ENCODE data around the gene SAMD3.
"Not testable (repeated sequence)": the region's sequence is repeated elsewhere in the genome, so short reads cannot be mapped to it uniquely, and the experiment has no call there.

Gene SAMD3

GRCh38 chr6:130170160-130170559 is 52.6 kb downstream of the SAMD3 start:
- DNase-seq: not testable (repeated sequence)

- no peak for DNase-seq
Observed at GRCh38 chr6:130167655-130168054, 55.1 kb downstream of the SAMD3 start.

GRCh38 chr6:130164251-130164650 is 58.5 kb downstream of the SAMD3 start:
- DNase-seq: no peak

GRCh38 chr6:130163266-130163665 is 59.5 kb downstream of the SAMD3 start:
- DNase-seq: no peak

- no peak for DNase-seq
Observed at GRCh38 chr6:130162421-130162820, 60.3 kb downstream of the SAMD3 start.

- no peak for DNase-seq
Observed at GRCh38 chr6:130161683-130162404, 60.9 kb downstream of the SAMD3 start.

GRCh38 chr6:130159956-130160355 is 62.8 kb downstream of the SAMD3 start:
- DNase-seq: no peak

- DNase-seq: no peak
Observed at GRCh38 chr6:130158548-130158947, 64.2 kb downstream of the SAMD3 start.

GRCh38 chr6:130158056-130158455 is 64.7 kb downstream of the SAMD3 start:
- no peak for DNase-seq

- DNase-seq: no peak
Observed at GRCh38 chr6:130156908-130157307, 65.8 kb downstream of the SAMD3 start.

GRCh38 chr6:130152908-130153510 is 69.7 kb downstream of the SAMD3 start:
- no peak for DNase-seq

- DNase-seq: no peak
Observed at GRCh38 chr6:130150906-130151305, 71.8 kb downstream of the SAMD3 start.

GRCh38 chr6:130149016-130149415 is 73.7 kb downstream of the SAMD3 start:
- not testable (repeated sequence) for DNase-seq

- no peak for DNase-seq
Observed at GRCh38 chr6:130148181-130148580, 74.6 kb downstream of the SAMD3 start.

- DNase-seq: no peak
Observed at GRCh38 chr6:130147111-130147510, 75.6 kb downstream of the SAMD3 start.

GRCh38 chr6:130143709-130144108 is 79.0 kb downstream of the SAMD3 start:
- DNase-seq: no peak

GRCh38 chr6:130140084-130140483 is 82.7 kb downstream of the SAMD3 start:
- no peak for DNase-seq

GRCh38 chr6:130138909-130139242 is 83.9 kb downstream of the SAMD3 start:
- no peak for DNase-seq

GRCh38 chr6:130138116-130138908 is 84.4 kb downstream of the SAMD3 start:
- DNase-seq: no peak

- no peak for DNase-seq
Observed at GRCh38 chr6:130136798-130137197, 86.0 kb downstream of the SAMD3 start.

- no peak for DNase-seq
Observed at GRCh38 chr6:130134582-130134981, 88.2 kb downstream of the SAMD3 start.

- no peak for DNase-seq
Observed at GRCh38 chr6:130132286-130132701, 90.5 kb downstream of the SAMD3 start.

- DNase-seq: no peak
Observed at GRCh38 chr6:130129762-130130246, 92.9 kb downstream of the SAMD3 start.

- DNase-seq: no peak
Observed at GRCh38 chr6:130128326-130128725, 94.4 kb downstream of the SAMD3 start.

All from SW 1271 (cell line).